Thyroid gland (tissue), 4 donors: ENCODE data around the gene MPPE1.

Experiments
- POLR2A ChIP-seq, 2 donors: fragments of 450-650 bp; IDR thresholded peaks; one replicate each; pipeline ENCODE4 v1.6.1; 2017; ENCODE audit warnings: antibody characterized with exemption in 2 of 2, mild to moderate bottlenecking in 2 of 2, moderate library complexity in 1 of 2
- TF ChIP-seq, protein P1 (sequence below), 6 experiments: fragments of 200-600 bp in 3 of 6; fragments of 450-650 bp in 3 of 6; sonication (generic) in 3 of 6; IDR thresholded peaks; one replicate each; pipeline ENCODE4 v1.5.1; 2016 to 2019; ENCODE audit warnings: antibody characterized with exemption in 6 of 6, mild to moderate bottlenecking in 2 of 6, inconsistent platforms in 1 of 6, moderate library complexity in 1 of 6

DNA sequence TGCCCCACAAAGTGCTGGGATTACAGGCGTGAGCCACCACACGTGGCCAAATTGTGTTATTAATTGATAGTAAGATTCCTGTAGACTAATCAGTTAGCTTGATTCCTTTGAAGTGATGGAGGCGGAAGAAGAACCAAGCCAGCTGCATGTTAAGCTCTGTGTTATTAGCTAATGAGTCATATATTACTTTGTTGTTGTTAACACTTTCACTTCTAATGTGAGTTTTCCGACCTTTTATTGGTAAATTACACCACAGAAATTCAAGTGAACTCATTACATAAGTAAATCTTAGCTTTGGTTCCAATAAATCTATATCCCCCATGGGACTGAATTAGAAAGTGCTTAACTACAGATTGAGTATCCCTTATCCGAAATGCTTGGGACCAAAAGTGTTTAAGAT, 36.6 kb downstream of the MPPE1 start:
- TF ChIP-seq POLR2A (IDR thresholded peaks at IDR 0.05) = no peak
- TF ChIP-seq, protein P1, sequence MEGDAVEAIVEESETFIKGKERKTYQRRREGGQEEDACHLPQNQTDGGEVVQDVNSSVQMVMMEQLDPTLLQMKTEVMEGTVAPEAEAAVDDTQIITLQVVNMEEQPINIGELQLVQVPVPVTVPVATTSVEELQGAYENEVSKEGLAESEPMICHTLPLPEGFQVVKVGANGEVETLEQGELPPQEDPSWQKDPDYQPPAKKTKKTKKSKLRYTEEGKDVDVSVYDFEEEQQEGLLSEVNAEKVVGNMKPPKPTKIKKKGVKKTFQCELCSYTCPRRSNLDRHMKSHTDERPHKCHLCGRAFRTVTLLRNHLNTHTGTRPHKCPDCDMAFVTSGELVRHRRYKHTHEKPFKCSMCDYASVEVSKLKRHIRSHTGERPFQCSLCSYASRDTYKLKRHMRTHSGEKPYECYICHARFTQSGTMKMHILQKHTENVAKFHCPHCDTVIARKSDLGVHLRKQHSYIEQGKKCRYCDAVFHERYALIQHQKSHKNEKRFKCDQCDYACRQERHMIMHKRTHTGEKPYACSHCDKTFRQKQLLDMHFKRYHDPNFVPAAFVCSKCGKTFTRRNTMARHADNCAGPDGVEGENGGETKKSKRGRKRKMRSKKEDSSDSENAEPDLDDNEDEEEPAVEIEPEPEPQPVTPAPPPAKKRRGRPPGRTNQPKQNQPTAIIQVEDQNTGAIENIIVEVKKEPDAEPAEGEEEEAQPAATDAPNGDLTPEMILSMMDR (IDR thresholded peaks at IDR 0.05) = no peak
